SK-MEL-5 (cell line): ENCODE results near the gene MYB. TPM values are rescaled to one million over a fixed set of nuclear protein-coding genes. Genes with fewer than 3 reads are reported as not detected.

Experiments used
- DNase-seq: peaks from one replicate; pipeline ENCODE4 v3.0.0-alpha.2; 2016; ENCODE audit warnings: low read depth, low spot score
- in situ Hi-C: cut with HindIII; loops from 2 replicates; pipeline ENCODE4 v1.10.0; 2016; ENCODE audit warnings: low sequenced_read_pairs, high pct_unique_total_duplicates, low pct_unique_long_range_greater_than_20kb
- total RNA-seq: library from RNA; depleted of rRNA; stranded (reverse); fragments of >200 nt; shearing (Covaris generic); gene quantifications from 2 replicates; pipeline ENCODE4 v1.2.3, GENCODE V29; 2014

Gene MYB
- total RNA-seq, 1 experiment from 2014 or later, result 1.3 TPM

DNA sequence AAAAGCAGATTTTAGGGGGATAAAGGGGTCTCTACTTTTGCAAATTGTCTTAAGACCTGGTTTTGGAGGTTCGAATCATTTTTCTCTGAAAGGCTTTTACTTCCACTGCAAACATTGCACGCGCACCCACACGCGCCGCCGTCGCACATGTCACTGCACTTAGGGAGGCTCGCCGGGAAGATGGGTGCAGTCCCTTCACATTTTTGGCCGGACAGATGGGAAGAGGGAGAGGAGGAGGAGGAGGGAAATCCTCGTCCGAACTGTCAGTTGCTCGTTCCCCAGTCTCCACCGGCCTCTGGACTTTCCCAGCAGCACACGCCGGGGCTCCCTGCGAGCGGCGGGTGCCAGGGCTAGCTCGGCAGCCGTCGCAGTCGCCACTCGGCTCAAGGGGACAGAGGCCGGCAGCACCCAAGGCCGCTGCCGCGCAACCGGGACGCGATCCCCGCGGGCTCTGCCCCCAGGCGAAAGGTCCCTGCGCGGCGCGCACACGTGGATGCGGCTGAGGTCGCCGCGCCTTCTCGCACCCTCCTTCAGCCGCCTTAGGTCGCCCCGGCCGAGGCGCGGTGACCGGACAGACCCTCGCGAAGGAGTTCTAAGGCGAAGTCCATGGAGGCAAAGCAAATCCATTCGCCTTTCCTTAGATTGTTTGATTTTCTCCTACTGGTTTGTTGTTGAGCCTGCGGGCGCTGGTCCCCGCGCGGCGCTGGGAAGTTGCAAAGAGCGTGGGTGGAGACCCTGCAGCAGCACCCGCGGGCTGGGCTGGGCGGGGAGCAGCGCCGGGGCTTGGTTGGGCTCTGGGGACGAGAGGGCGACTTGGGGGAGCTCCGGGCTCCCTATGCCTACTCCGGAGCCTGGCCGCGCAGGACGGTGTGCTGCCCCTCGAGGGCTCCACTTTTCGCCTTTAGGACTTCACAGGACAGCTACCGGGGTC lies 1.2 kb downstream of the MYB start:
- in situ Hi-C loops, result no loop called here
- DNase-seq, result no peak

DNA sequence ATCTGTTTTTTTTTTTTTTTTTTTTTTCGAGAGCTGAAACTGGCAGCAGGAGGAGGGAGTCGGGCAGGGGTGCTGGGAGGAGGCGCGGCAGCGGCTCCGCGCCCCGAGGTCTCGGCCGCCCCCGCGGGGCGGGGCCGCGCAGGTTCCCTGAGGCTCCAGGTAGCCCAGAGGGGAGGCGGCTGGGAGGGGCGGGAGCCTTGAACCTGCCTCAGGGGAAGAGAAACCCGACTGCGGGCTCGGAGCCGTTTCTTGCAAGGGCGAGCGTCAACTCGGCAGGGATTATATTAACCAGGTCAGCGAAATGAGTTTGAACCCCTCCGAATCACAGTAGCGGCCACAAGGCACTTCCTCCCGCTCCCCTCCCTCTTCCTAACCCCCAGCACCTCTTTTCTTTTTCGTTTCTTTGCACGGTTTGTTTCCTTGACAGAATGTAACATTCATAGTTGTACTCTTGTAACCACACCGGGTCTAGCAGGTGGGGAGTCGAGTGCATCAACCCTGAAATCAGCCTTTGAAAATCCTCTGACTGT lies 2.0 kb downstream of the MYB start:
- in situ Hi-C loops, result no loop called here
- no peak for DNase-seq

GRCh38 chr6:135183532-135184440 lies 2.7 kb downstream of the MYB start:
- in situ Hi-C loops, result no loop called here

DNA sequence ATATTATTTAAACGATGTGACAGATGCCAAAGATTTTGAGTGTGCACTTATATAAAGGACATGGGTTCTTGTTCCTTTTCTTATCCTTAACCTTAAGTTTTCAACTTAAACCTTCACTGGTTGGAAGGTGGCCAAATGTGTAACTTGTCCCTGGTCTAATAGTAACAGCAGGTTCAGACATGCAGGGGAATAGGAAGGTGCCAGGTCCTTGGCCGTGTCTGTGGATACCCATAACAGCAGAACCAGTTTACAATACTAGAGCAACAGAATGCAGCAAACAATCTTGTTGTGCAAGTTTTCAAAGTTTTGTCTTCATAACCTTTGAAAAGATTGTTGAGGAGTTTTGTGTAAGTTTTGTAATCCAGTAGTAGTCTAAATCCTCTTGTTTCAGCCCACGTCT lies 4.4 kb downstream of the MYB start:
- in situ Hi-C loops, result no loop called here

More at GRCh38 chr6:135183532-135184440, 2.7 kb downstream of the MYB start:
- DNase-seq, result peak; percentile 84

DNA sequence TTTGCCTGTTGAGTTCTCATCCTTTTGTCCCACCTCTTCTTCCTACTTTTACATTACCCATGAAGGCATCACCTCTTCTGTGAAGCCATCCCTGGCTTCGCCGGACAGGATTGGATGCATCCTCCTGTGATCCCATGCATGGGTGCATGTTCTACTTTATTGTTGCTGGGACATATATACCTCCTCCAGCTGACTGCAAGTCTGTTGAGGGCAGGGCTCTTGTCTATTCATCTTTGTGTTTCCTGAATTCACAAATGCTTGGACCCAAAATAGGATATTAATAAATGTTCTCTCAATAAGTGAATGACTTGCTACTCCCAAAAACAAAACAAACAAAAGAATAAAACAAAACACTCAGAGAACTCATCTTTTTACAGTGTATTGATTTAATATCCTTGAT lies 5.1 kb downstream of the MYB start:
- DNase-seq, result no peak
- in situ Hi-C loops, result no loop called here

More for the DNA sequence above, 4.4 kb downstream of the MYB start:
- no peak for DNase-seq

DNA sequence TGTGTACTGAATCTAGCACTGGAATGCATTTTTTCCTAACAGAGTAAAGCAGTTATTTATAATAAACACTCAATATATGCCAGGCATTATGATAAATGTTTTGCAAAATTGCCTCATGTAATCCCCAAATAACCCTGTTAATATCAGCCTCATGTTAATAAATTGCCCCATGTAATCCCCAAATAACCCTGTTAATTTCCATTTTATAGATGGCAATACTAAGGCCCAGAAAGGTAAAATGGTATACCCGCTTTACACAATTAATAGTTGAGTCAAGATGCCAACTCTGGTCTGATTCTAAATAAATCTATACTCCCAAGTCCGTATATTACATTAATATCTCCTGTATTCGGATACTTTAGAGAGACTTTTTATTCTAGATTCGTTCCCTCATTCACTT lies 6.3 kb downstream of the MYB start:
- in situ Hi-C loops, result no loop called here
- no peak for DNase-seq

- in situ Hi-C loops, result no loop called here
- DNase-seq, result no peak
These were observed 7.6 kb downstream of the MYB start for GRCh38 chr6:135188718-135189117.

DNA sequence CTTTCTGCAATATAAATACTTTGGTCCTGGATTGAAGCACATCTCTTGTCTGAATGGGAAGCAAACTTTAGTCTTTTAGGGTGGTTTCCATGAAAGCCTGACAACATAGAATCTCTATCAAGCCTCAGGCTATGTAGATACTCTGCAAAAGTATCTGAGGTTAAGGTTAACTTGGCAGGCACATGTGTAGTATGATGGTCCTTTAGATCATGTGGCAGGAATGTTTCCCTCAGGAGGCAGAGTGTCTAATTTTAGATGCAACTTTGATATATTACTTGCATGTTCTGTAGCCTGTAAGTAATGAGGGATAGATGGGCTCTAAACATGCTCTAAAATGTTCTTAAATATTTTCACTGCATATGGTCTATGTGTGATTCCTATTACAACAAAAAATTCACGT lies 8.2 kb downstream of the MYB start:
- no peak for DNase-seq
- in situ Hi-C loops, result no loop called here

DNA sequence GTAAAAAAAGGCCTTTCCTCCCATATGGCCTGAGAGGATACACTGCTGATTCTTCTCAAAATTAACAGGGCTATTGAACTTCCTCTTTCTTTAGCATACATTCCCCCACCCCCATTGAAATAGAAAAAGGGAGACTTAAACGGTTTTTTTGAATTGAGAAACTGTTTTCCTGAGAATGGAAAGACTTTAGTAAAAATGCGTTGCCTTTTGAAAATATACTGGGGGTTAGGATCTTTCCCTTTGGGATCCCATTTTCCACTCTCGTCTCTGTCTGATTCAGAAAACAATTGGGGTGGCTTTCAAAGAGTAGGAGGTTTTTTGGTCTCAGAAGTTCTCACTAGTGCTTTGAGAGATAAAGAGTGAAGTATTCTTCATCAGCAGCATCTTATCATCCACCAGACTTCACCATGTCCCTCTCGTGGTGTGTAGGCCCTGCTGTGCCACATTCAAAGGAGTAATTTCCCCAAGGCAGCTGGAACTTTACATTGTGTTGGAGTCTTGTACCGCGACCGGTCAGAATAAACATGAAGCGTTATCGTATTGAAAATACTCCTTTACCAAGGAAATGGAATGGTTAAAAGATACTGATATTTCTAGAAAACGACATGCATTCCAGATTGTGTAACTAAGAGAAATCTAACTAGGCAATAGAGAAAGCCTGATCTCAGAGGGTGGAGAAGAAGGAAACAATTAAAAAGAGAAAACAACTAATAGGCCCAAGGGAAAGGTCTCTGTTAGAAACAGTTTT lies 10.6 kb downstream of the MYB start:
- in situ Hi-C loops, result no loop called here
- no peak for DNase-seq

DNA sequence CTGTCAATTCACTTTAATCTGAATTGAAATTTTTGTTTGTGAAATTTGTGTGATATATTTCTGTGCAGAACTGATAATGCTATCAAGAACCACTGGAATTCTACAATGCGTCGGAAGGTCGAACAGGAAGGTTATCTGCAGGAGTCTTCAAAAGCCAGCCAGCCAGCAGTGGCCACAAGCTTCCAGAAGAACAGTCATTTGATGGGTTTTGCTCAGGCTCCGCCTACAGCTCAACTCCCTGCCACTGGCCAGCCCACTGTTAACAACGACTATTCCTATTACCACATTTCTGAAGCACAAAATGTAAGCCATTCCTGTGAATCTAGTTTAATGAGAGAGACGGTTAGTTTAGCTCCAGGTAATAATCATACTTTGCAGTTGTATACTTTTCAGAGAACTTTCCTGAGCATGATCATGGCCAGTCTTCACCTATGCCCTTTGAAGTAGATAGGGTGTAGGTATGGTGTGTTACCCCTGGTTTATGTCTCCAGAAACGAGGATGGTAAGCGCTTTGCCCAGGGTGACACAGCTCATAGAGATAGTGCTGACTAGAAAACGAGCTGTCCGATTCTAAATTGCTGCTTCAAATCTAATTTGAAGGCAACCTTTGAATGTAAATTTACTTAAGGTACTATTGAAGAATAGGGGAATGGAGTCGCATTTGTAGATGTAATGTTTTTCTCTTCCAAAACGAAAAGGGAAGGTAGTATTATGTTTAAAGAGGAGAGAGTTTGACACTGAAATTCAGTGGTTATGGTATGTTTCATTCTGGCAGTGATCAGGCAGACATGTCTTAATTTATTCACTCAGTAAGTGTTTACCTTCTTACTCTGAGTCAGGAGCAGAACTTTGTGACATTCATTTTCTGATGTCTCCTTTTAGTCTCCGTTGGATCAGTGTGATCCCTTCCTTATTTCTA lies 11.4 kb downstream of the MYB start:
- in situ Hi-C loops, result no loop called here
- no peak for DNase-seq

DNA sequence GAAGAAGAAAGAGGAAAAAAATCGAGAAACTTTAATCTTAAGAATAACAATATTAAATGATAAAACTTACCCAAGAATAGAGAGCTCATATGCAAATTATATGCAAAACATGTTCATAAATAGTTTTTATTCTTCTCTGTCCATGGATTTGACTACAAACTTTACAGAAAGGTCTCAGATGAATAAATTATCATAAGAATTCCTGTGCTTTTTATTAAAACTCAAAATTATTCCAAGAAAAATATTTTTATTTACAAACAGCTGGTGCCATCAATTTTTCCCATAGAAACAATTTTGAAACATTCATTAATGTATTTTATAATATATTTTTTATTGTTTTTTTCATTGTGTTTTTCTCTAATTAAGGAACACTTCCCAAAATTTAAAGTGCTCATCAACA lies 12.1 kb downstream of the MYB start:
- DNase-seq, result no peak
- in situ Hi-C loops, result no loop called here

GRCh38 chr6:135195041-135195440 lies 13.9 kb downstream of the MYB start:
- DNase-seq, result no peak
- in situ Hi-C loops, result no loop called here

GRCh38 chr6:135195522-135195921 lies 14.4 kb downstream of the MYB start:
- in situ Hi-C loops, result no loop called here
- no peak for DNase-seq

GRCh38 chr6:135196739-135197510 lies 15.8 kb downstream of the MYB start:
- in situ Hi-C loops, result no loop called here
- DNase-seq, result no peak

- no peak for DNase-seq
- in situ Hi-C loops, result no loop called here
These were observed 21.7 kb downstream of the MYB start for GRCh38 chr6:135202836-135203235.

DNA sequence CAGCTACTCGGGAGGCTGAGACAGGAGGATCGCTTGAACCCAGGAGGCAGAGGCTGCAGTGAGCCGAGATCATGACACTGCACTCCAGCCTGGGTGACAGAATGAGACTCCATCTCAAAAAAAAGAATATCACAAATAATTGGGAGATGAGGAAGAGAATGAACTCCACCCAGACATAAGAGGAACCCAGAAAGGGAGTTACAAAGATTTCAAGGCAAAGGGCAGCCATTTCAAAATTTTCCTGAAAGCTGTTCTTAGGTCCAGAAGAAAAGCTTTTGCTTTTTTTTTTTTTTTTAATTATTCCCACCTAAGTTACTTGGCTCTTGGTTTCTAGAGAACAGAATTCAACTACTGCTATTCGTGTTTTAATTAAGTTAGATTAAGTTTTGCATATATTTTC lies 23.8 kb downstream of the MYB start:
- in situ Hi-C loops, result no loop called here
- no peak for DNase-seq
